C4-2B (cell line): ENCODE data around the gene RNASE13.

Source experiments
- H3K27ac ChIP-seq: fragments of 450-650 bp; 2 replicates; pipeline ENCODE4 v1.5.1; 2017
- ZFX ChIP-seq: fragments of 450-650 bp; IDR thresholded peaks from 2 replicates; pipeline ENCODE4 v1.6.1; 2017
- TF ChIP-seq, protein P1 (sequence below): fragments of 450-650 bp; conservative IDR thresholded peaks from 2 replicates; pipeline ENCODE4 v1.5.1; 2017; ENCODE audit warnings: mild to moderate bottlenecking

The RNASE13 gene

GRCh38 chr14:21060614-21061346, 26.2 kb upstream of the RNASE13 start:
- TF ChIP-seq ZFX: no peak
- TF ChIP-seq, protein P1, sequence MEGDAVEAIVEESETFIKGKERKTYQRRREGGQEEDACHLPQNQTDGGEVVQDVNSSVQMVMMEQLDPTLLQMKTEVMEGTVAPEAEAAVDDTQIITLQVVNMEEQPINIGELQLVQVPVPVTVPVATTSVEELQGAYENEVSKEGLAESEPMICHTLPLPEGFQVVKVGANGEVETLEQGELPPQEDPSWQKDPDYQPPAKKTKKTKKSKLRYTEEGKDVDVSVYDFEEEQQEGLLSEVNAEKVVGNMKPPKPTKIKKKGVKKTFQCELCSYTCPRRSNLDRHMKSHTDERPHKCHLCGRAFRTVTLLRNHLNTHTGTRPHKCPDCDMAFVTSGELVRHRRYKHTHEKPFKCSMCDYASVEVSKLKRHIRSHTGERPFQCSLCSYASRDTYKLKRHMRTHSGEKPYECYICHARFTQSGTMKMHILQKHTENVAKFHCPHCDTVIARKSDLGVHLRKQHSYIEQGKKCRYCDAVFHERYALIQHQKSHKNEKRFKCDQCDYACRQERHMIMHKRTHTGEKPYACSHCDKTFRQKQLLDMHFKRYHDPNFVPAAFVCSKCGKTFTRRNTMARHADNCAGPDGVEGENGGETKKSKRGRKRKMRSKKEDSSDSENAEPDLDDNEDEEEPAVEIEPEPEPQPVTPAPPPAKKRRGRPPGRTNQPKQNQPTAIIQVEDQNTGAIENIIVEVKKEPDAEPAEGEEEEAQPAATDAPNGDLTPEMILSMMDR: no peak
- no peak overlapping the region for H3K27ac ChIP-seq

DNA sequence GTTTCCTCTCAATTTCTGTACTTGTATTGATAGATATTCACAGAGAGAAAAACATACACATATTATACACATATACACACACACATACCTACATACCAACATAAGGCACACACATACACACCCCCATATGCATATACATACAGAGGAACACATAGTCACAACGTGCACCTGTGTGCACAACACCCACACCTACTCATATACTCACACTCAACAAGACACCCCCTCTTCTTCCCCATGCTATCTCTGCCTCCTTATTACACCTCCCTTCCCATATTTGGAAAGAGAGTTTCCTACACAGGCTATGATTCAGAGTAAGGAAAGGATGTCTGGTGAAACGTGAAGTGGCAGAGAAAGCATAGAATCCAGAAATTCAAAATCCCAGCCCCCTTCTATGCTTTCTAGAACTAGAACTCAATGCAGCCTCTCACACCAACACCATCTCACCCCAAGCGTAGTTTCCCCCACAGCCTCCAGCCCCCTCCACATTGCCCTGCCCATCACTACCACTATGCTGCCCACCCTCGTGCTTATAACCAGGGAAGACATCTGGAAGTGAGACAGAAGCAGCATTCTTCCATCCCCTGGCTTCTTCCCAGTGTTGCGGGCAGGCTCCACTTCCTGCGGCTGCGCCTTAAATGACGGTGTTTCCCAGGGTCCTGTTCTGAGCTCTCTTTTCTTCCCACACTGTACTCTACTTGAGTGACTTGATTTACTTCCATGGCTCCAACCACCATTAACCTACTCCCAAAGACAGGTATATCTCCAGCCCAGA, 25.4 kb upstream of the RNASE13 start:
- no peak for TF ChIP-seq ZFX
- TF ChIP-seq, protein P1: no peak
- no peak overlapping the region for H3K27ac ChIP-seq

- TF ChIP-seq ZFX: no peak
- TF ChIP-seq, protein P1: no peak
These were observed 24.3 kb upstream of the RNASE13 start for GRCh38 chr14:21058903-21059302.

DNA sequence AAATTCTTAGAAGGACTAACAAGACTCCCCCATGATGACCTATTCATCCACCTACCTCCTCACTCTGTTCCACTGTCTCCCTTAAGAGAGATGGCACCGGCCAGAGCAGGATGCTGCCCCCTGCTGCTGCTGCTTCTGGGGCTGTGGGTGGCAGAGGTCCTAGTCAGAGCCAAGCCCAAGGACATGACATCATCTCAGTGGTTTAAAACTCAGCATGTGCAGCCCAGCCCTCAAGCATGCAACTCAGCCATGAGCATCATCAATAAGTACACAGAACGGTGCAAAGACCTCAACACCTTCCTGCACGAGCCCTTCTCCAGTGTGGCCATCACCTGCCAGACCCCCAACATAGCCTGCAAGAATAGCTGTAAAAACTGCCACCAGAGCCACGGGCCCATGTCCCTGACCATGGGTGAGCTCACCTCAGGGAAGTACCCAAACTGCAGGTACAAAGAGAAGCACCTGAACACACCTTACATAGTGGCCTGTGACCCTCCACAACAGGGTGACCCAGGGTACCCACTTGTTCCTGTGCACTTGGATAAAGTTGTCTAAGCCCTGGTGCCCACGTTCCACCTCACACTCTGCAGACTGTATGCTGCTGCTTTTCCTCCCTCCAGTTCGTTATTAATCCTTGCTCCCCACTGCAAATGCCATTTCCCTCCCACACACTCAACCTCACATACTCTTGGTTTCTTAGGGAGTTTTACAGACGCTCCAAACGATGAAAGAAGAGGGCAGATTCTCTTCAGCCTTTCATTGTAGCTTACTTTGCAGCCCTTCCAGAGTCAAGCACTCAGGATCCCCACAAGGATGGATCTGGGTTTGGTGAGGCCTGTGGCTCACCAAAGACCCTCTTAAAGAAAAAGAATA, 23.4 kb upstream of the RNASE13 start, which contains the start of gene RNASE8:
TSS of gene RNASE8 (plus strand) at position 20 of the 873 bp plus-strand sequence. CDS start at position 91, 71 bp downstream.
- no peak for TF ChIP-seq ZFX
- TF ChIP-seq, protein P1: no peak

More at GRCh38 chr14:21058903-21059302, 24.3 kb upstream of the RNASE13 start:
- H3K27ac ChIP-seq: no peak overlapping the region

DNA sequence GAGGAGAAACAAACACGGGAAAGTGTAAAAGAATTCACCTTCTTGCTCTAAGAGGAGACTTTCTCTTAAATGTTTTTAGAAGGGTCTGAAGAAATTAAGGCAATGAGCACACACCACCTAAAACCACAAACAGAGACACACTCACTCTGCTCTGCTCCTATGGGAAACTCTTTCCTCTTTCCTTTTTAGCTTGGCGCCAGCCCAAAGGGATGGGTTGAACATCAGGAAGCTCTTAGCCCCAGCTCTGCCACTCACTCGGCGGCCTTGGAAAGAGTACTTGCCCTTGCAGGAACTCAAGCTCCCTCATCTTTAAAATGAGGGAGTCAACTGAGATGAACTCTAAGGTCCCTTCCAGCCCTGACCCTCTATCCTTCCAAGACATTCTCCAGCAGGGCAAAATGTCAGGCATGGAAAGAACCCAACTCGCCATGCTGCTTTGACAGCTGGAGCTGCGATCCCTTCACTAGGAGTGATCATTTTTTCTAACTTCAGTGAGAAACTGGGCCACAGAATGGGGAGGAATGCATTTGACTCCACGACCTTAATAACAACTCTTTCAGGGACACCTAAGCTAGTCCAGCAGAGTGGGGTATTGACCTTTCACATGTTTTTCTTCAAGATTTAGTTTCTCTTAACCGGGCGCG, 22.0 kb upstream of the RNASE13 start:
- H3K27ac ChIP-seq: no peak overlapping the region
- no peak for TF ChIP-seq ZFX
- TF ChIP-seq, protein P1: no peak

More for the DNA sequence above, 23.4 kb upstream of the RNASE13 start, which contains the start of gene RNASE8:
- H3K27ac ChIP-seq: no peak within 1 kb of the TSS

DNA sequence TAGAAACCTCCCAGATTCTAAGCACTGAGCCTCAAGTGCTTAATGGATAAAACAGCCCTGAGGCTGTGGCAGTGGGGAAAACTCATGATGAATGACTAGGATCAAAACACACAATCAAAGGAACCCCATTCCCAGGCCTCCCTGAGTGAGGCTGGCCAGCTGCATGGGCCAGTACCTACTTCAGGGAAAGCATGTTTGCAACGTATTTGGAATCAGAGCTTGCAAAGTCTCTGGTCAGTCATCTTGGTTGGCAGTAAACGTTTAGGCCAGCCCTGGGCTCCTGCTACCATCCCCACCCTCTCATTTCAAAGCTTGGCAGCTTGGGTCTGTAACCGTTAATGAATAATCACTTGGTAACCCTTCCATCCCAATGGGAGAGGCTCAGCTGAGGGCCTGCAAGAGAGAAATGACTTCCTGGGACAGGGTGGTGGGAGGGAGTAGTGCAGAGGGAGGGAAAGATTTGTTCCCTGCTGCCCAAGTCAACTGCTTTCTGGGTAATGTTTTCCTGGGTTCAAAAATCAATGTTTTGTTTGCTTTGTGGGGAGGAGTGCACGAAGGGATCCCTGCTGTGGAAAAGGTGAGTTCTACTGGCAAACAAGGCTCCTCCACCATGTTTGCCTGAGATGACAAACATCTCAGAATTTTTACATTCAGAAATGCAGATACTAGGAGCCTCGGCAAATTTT, 21.0 kb upstream of the RNASE13 start:
- TF ChIP-seq, protein P1: no peak
- no peak for TF ChIP-seq ZFX

More for the DNA sequence above, 21.0 kb upstream of the RNASE13 start:
- H3K27ac ChIP-seq: peak overlapping the region; percentile 45; the same call in 1 of the 2 replicates
